ENCODE data around the gene CNPY4.

- TF ChIP-seq, protein P1, sequence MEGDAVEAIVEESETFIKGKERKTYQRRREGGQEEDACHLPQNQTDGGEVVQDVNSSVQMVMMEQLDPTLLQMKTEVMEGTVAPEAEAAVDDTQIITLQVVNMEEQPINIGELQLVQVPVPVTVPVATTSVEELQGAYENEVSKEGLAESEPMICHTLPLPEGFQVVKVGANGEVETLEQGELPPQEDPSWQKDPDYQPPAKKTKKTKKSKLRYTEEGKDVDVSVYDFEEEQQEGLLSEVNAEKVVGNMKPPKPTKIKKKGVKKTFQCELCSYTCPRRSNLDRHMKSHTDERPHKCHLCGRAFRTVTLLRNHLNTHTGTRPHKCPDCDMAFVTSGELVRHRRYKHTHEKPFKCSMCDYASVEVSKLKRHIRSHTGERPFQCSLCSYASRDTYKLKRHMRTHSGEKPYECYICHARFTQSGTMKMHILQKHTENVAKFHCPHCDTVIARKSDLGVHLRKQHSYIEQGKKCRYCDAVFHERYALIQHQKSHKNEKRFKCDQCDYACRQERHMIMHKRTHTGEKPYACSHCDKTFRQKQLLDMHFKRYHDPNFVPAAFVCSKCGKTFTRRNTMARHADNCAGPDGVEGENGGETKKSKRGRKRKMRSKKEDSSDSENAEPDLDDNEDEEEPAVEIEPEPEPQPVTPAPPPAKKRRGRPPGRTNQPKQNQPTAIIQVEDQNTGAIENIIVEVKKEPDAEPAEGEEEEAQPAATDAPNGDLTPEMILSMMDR (IDR thresholded peaks at IDR 0.05) = no peak
- no peak for TF ChIP-seq POLR2A (IDR thresholded peaks at IDR 0.05)
- TF ChIP-seq POLR2AphosphoS5 (IDR thresholded peaks at IDR 0.05; ENCODE audit: insufficient read depth in 1 of 2, low read depth in 1 of 2) = no peak
Measured at GRCh38 chr7:100085515-100085914, 33.9 kb upstream of the CNPY4 start.

Data from vagina (tissue), 2 donors.